H1 (cell line): Measurements from ENCODE around the gene CHSY1. TPM values are rescaled to one million over a fixed set of nuclear protein-coding genes. Genes with fewer than 3 reads are reported as not detected.

Experiments used
- CTCF ChIA-PET: fragments of 300-600 bp; sonication (Branson Sonifier 250); formaldehyde crosslinking; loops from one replicate; lab custom pipeline; 2021; ENCODE audit not compliant: partially characterized antibody; lab: Charles Lee
- POLR2A ChIA-PET: fragments of 300-600 bp; sonication (Branson Sonifier 250); formaldehyde crosslinking; loops from one replicate; lab custom pipeline; 2021; ENCODE audit warnings: inconsistent platforms; ENCODE audit not compliant: partially characterized antibody; lab: Charles Lee
- DNase-seq, 2 experiments: peaks; one replicate each; pipeline versions ENCODE4 v3.0.0 to v3.0.0-alpha.2; 2010 to 2022; ENCODE audit warnings: low spot score in 2 of 2, low read depth in 1 of 2, mixed read lengths in 1 of 2
- FAIRE-seq: peaks from 2 replicates; lab custom pipeline; 2011; peaks lifted over from hg19 to GRCh38; lab: Jason Lieb, UNC
- H2AFZ ChIP-seq: 2 replicates; pipeline ENCODE4 v1.8.1; 2012; ENCODE audit warnings: low read length, inconsistent platforms
- H2AK5ac ChIP-seq: 2 replicates; pipeline ENCODE4 v1.6.1; 2013; ENCODE audit warnings: low read depth, low read length
- H2BK120ac ChIP-seq: replicated peaks from 2 replicates; pipeline ENCODE3; 2013; ENCODE audit warnings: low read depth, low read length, inconsistent platforms
- H2BK12ac ChIP-seq: 2 replicates; pipeline ENCODE4 v1.6.1; 2013; ENCODE audit warnings: low read depth, low read length
- H2BK15ac ChIP-seq: 2 replicates; pipeline ENCODE4 v1.6.1; 2013; ENCODE audit warnings: low read length
- H2BK20ac ChIP-seq: 2 replicates; pipeline ENCODE4 v1.6.1; 2013; ENCODE audit warnings: low read length
- H2BK5ac ChIP-seq: 2 replicates; pipeline ENCODE4 v1.6.1; 2013; ENCODE audit warnings: low read depth, low read length
- H3K14ac ChIP-seq: 2 replicates; pipeline ENCODE4 v1.6.1; 2013; ENCODE audit warnings: inconsistent platforms; ENCODE audit not compliant: insufficient read length
- H3K18ac ChIP-seq: 2 replicates; pipeline ENCODE4 v1.6.1; 2013; ENCODE audit warnings: low read length; ENCODE audit errors: extremely low read depth
- H3K23ac ChIP-seq: 2 replicates; pipeline ENCODE4 v1.6.1; 2013; ENCODE audit warnings: inconsistent platforms; ENCODE audit not compliant: insufficient read length
- H3K23me2 ChIP-seq: 2 replicates; pipeline ENCODE4 v1.6.1; 2013; ENCODE audit warnings: low read depth, low read length
- H3K27ac ChIP-seq: 2 replicates; pipeline ENCODE4 v1.6.1; 2011; ENCODE audit warnings: low read depth, low read length, inconsistent platforms
- H3K27me3 ChIP-seq, 4 experiments: replicated peaks in 1 of 4; 1 replicate in 1 of 4; 2 replicates in 3 of 4; pipeline versions ENCODE4 v1.6.1 to v1.8.1; 2011 to 2013; ENCODE audit warnings: low read length in 3 of 4, mild to moderate bottlenecking in 3 of 4, inconsistent platforms in 2 of 4, mixed read lengths in 2 of 4, moderate library complexity in 1 of 4; ENCODE audit not compliant: control insufficient read depth in 3 of 4, insufficient read depth in 3 of 4; ENCODE audit errors: extremely low read depth in 1 of 4
- H3K36me3 ChIP-seq, 4 experiments: 2 replicates each; pipeline versions ENCODE4 v1.6.1 to v1.8.1; 2011 to 2013; ENCODE audit warnings: mild to moderate bottlenecking in 4 of 4, low read length in 3 of 4, moderate library complexity in 2 of 4, control low read depth in 1 of 4, inconsistent platforms in 1 of 4; ENCODE audit not compliant: insufficient read depth in 4 of 4, control insufficient read depth in 2 of 4
- H3K4ac ChIP-seq: replicated peaks from 2 replicates; pipeline ENCODE3; 2013; ENCODE audit warnings: low read length, low read depth, mixed read lengths, inconsistent platforms; ENCODE audit not compliant: insufficient read length
- H3K4me1 ChIP-seq, 4 experiments: replicated peaks in 1 of 4; 1 replicate in 1 of 4; 2 replicates in 3 of 4; pipeline versions ENCODE4 v1.6.1 to v1.8.1; 2011 to 2013; ENCODE audit warnings: low read length in 3 of 4, inconsistent platforms in 2 of 4, mixed read lengths in 1 of 4; ENCODE audit not compliant: insufficient read depth in 4 of 4, control insufficient read depth in 3 of 4
- H3K4me2 ChIP-seq, 2 experiments: 2 replicates each; pipeline versions ENCODE4 v1.6.1 to v1.8.1; 2011 to 2013; ENCODE audit warnings: low read depth in 2 of 2, low read length in 2 of 2, control low read depth in 1 of 2, inconsistent platforms in 1 of 2, mild to moderate bottlenecking in 1 of 2; ENCODE audit not compliant: insufficient read depth in 1 of 2
- H3K4me3 ChIP-seq, 4 experiments: fragments of 200-600, 300-600 bp in 1 of 4; sonication (generic), shearing (Covaris generic), sonication (Bioruptor Twin) in 1 of 4; 2 replicates each; pipeline versions ENCODE4 v1.5.1 to v1.8.1; 2011 to 2016; ENCODE audit warnings: low read length in 4 of 4, low read depth in 3 of 4, control low read depth in 2 of 4, inconsistent platforms in 2 of 4, mild to moderate bottlenecking in 2 of 4, mixed read lengths in 1 of 4, moderate library complexity in 1 of 4; ENCODE audit not compliant: insufficient read depth in 2 of 4; ENCODE audit errors: extremely low read depth in 1 of 4
- H3K56ac ChIP-seq: replicated peaks from 2 replicates; pipeline ENCODE3; 2013; ENCODE audit warnings: low read depth, mild to moderate bottlenecking, mixed read lengths, low read length, inconsistent platforms; ENCODE audit not compliant: insufficient read length
- H3K79me1 ChIP-seq: 2 replicates; pipeline ENCODE4 v1.6.1; 2013; ENCODE audit warnings: low read depth, low read length, control low read depth
- H3K79me2 ChIP-seq, 2 experiments: 2 replicates each; pipeline versions ENCODE4 v1.6.1 to v1.8.1; 2012 to 2013; ENCODE audit warnings: low read length in 2 of 2, mild to moderate bottlenecking in 2 of 2, inconsistent platforms in 1 of 2; ENCODE audit not compliant: insufficient read depth in 2 of 2, control insufficient read depth in 1 of 2
- H3K9ac ChIP-seq, 4 experiments: replicated peaks in 1 of 4; 1 replicate in 1 of 4; 2 replicates in 3 of 4; pipeline versions ENCODE4 v1.6.1 to v1.8.1; 2011 to 2013; ENCODE audit warnings: low read depth in 3 of 4, low read length in 3 of 4, control low read depth in 2 of 4, mild to moderate bottlenecking in 2 of 4, moderate library complexity in 2 of 4, inconsistent platforms in 1 of 4; ENCODE audit errors: extremely low read depth in 1 of 4
- H3K9me3 ChIP-seq, 2 experiments: 2 replicates each; pipeline versions ENCODE4 v1.6.1 to v1.8.1; 2012 to 2013; ENCODE audit warnings: mild to moderate bottlenecking in 2 of 2, moderate library complexity in 2 of 2, control low read depth in 1 of 2, inconsistent platforms in 1 of 2, low read depth in 1 of 2, low read length in 1 of 2, mixed read lengths in 1 of 2; ENCODE audit not compliant: insufficient read depth in 2 of 2
- H4K20me1 ChIP-seq, 2 experiments: replicated peaks in 1 of 2; 2 replicates each; pipeline versions ENCODE3 to v1.8.1; 2011 to 2013; ENCODE audit warnings: inconsistent platforms in 2 of 2, low read length in 2 of 2, mild to moderate bottlenecking in 1 of 2; ENCODE audit not compliant: insufficient read depth in 2 of 2, control insufficient read depth in 1 of 2
- H4K5ac ChIP-seq: 2 replicates; pipeline ENCODE4 v1.6.1; 2013; ENCODE audit warnings: low read length, low read depth, mixed read lengths, inconsistent platforms; ENCODE audit not compliant: insufficient read length
- H4K8ac ChIP-seq: 2 replicates; pipeline ENCODE4 v1.8.0; 2013; ENCODE audit warnings: mild to moderate bottlenecking, moderate library complexity, low read length, inconsistent platforms; ENCODE audit not compliant: insufficient read depth; ENCODE audit errors: extremely low read depth
- H4K91ac ChIP-seq: replicated peaks from 2 replicates; pipeline ENCODE3; 2013; ENCODE audit warnings: low read length, mixed read lengths, inconsistent platforms; ENCODE audit not compliant: insufficient read length
- CREB1 ChIP-seq: IDR thresholded peaks from 2 replicates; pipeline ENCODE4 v1.6.1; 2012; ENCODE audit warnings: inconsistent platforms
- EZH2 ChIP-seq: fragments of 200-600 bp; sonication (generic); IDR thresholded peaks from 2 replicates; pipeline ENCODE4 v1.7.1; 2012; ENCODE audit warnings: low read depth, mild to moderate bottlenecking, moderate library complexity, low read length, inconsistent platforms; ENCODE audit not compliant: severe bottlenecking
- FOSL1 ChIP-seq: IDR thresholded peaks from 2 replicates; pipeline ENCODE4 v1.6.1; 2011; ENCODE audit warnings: mild to moderate bottlenecking, low read depth, low read length, moderate library complexity; ENCODE audit not compliant: insufficient read depth
- MAX ChIP-seq: IDR thresholded peaks from 2 replicates; pipeline ENCODE4 v1.6.1; 2012; ENCODE audit warnings: inconsistent platforms
- SP4 ChIP-seq: IDR thresholded peaks from 2 replicates; pipeline ENCODE4 v1.6.1; 2012; ENCODE audit warnings: low read length, inconsistent platforms
- TAF7 ChIP-seq: optimal IDR thresholded peaks from 2 replicates; pipeline ENCODE3; 2011; ENCODE audit warnings: low read depth, mild to moderate bottlenecking, inconsistent platforms, low read length, moderate library complexity, borderline replicate concordance
- YY1 ChIP-seq: IDR thresholded peaks from 2 replicates; pipeline ENCODE4 v1.6.1; 2011; ENCODE audit warnings: low read depth, mild to moderate bottlenecking, low read length
- WGBS, 2 experiments: shearing (Covaris generic) in 1 of 2; methylation state at CpG; one replicate each; pipeline versions ENCODE4 v1.1.6 to v1.1.7; 2013 to 2015; ENCODE audit warnings: low lambda C conversion rate in 2 of 2, mixed read lengths in 2 of 2, inconsistent platforms in 1 of 2, low coverage in 1 of 2, missing lambda C conversion rate in 1 of 2; ENCODE audit not compliant: insufficient replicate concordance in 2 of 2, insufficient coverage in 1 of 2, insufficient read length in 1 of 2; ENCODE audit errors: extremely low coverage in 1 of 2, missing lambda C conversion rate in 1 of 2; 5-methylcytosine and 5-hydroxymethylcytosine counted together
- polyA plus RNA-seq, 7 experiments: library from polyadenylated mRNA; depleted of rRNA in 3 of 7; stranded (reverse) in 5 of 7; unstranded in 2 of 7; fragments of >200 nt in 5 of 7; fragments of 200-250 nt in 2 of 7; gene quantifications; 1 replicate in 5 of 7; 2 replicates in 1 of 7; 4 replicates in 1 of 7; pipeline versions ENCODE4 v1.2.1 to v1.2.3, GENCODE V29; 2011 to 2013; ENCODE audit warnings: missing spikeins in 2 of 7, mixed read lengths in 2 of 7
- total RNA-seq: library from RNA; stranded (reverse); fragmentation: NEBNext Ultra II Directional; extraction: Animal tissue kit (Norgen Biotek cat#: 25700); gene quantifications from 2 replicates; pipeline ENCODE4 v1.2.1, GENCODE V29; 2021

The CHSY1 gene
- total and polyA plus RNA-seq, 2 of the 8 experiments (the other 6 are each of a cell fraction or from before 2014, with no cell fraction given) = 24.9 to 60.7 TPM

- no peak overlapping the region for H3K27ac ChIP-seq
- no peak overlapping the region for H3K4me2 ChIP-seq
- H3K9me3 ChIP-seq = peaks cover 9 to 11% of the 10 kb centered on the region in 2 experiments
- H3K14ac ChIP-seq = no peak overlapping the region
- POLR2A ChIA-PET = interaction anchor here (1.0 kb wide), 1 partner anchor 28 kb away, joined by 3 read pairs; no protein-coding TSS in a partner anchor
- no peak for DNase-seq
- H3K36me3 ChIP-seq = no peaks in the 10 kb centered on the region; a peak in 1 of 8 replicates
- no peak overlapping the region for H2AK5ac ChIP-seq
- no peak overlapping the region for H2BK12ac ChIP-seq
- no peaks in the 10 kb centered on the region for H3K79me2 ChIP-seq
- no peak overlapping the region; the same call in 1 of the 2 replicates for H2BK20ac ChIP-seq
- H3K4me3 ChIP-seq = no peak overlapping the region
- H3K56ac ChIP-seq = no peak overlapping the region
- H4K8ac ChIP-seq = no peak overlapping the region
- H2AFZ ChIP-seq = no peak overlapping the region
- H2BK15ac ChIP-seq = no peak overlapping the region
- H3K23me2 ChIP-seq = no peaks in the 10 kb centered on the region
- no peak overlapping the region for H3K9ac ChIP-seq
- H3K23ac ChIP-seq = no peak overlapping the region
- no peaks in the 10 kb centered on the region for H4K20me1 ChIP-seq
- no peak overlapping the region for H2BK120ac ChIP-seq
- CTCF ChIA-PET = interaction anchor here (0.7 to 5.0 kb wide), 3 partner anchors 10 to 155 kb away, joined by 3 to 29 read pairs (median 5); no protein-coding TSS in a partner anchor
- H3K18ac ChIP-seq = no peak overlapping the region
- no peak overlapping the region for H4K91ac ChIP-seq
- WGBS, 2 experiments = 91% methylated on average over 8 of the region's 8 CpGs; no CpG with 5 or more reads in 1 of the 2 experiments
- no peak overlapping the region for H2BK5ac ChIP-seq
- H3K27me3 ChIP-seq = peaks cover 0 to 2% (median 0%) of the 10 kb centered on the region in 4 experiments; a peak in 1 of 7 replicates
- H3K79me1 ChIP-seq = no peaks in the 10 kb centered on the region; the same call in 1 of the 2 replicates
- FAIRE-seq = no peak
- H3K4me1 ChIP-seq = peaks cover 0 to 6% (median 0%) of the 10 kb centered on the region in 4 experiments; a peak in 3 of 7 replicates
- no peak overlapping the region for H4K5ac ChIP-seq
- no peak overlapping the region for H3K4ac ChIP-seq
- no peak for TF ChIP-seq CREB1
- no peak for TF ChIP-seq EZH2
- TF ChIP-seq FOSL1 = no peak
- TF ChIP-seq YY1 = no peak
- no peak for TF ChIP-seq MAX
- TF ChIP-seq TAF7 = no peak
- no peak for TF ChIP-seq SP4
Observed at GRCh38 chr15:101161656-101162055, 90.2 kb downstream of the CHSY1 start.
